Endothelial cell of umbilical vein (primary cell): ENCODE results near the gene MC2R. TPM values are rescaled to one million over a fixed set of nuclear protein-coding genes. Genes with fewer than 3 reads are reported as not detected.

Experiments
- BruUV-seq: library from RNA; stranded (reverse); fragments of 400-500 nt; replicated peaks from 2 replicates; lab custom pipeline; 2021; lab: Mats Ljungman, UMichigan
- CTCF ChIA-PET: fragments of 300-600, 350-600 bp; sonication (Branson Sonifier 250); formaldehyde crosslinking; loops from one replicate; lab custom pipeline; 2021; ENCODE audit warnings: antibody characterized with exemption, inconsistent platforms; lab: Charles Lee
- POLR2A ChIA-PET: fragments of 300-600, 350-600 bp; sonication (Branson Sonifier 250); formaldehyde crosslinking; loops from one replicate; lab custom pipeline; 2021; ENCODE audit warnings: antibody characterized with exemption, inconsistent platforms; lab: Charles Lee
- DNase-seq: peaks from one replicate; pipeline ENCODE4 v3.0.0-alpha.2; 2011; ENCODE audit warnings: low read depth, low spot score
- FAIRE-seq: peaks from 2 replicates; lab custom pipeline; 2011; peaks lifted over from hg19 to GRCh38; lab: Jason Lieb, UNC
- H2AFZ ChIP-seq: 2 replicates; pipeline ENCODE4 v1.6.0; 2012; ENCODE audit warnings: low read depth, low read length, control low read depth, inconsistent platforms
- H3K27ac ChIP-seq: 2 replicates; pipeline ENCODE4 v1.5.1; 2011; ENCODE audit warnings: low read depth, mild to moderate bottlenecking, control low read depth, low read length, moderate library complexity; ENCODE audit not compliant: insufficient read depth
- H3K27me3 ChIP-seq, 2 experiments: 2 replicates each; pipeline versions ENCODE4 v1.6.0 to v1.6.1; 2011; ENCODE audit warnings: low read length in 2 of 2, mixed read lengths in 1 of 2; ENCODE audit not compliant: control insufficient read depth in 2 of 2, insufficient read depth in 2 of 2
- H3K36me3 ChIP-seq, 2 experiments: 2 replicates in 1 of 2; 3 replicates in 1 of 2; pipeline ENCODE4 v1.5.1; 2011; ENCODE audit warnings: low read length in 2 of 2, mild to moderate bottlenecking in 1 of 2, moderate library complexity in 1 of 2; ENCODE audit not compliant: control insufficient read depth in 2 of 2, insufficient read depth in 2 of 2; ENCODE audit errors: extremely low read depth in 1 of 2
- H3K4me1 ChIP-seq: 3 replicates; pipeline ENCODE4 v1.5.1; 2011; ENCODE audit warnings: mild to moderate bottlenecking, low read length; ENCODE audit not compliant: control insufficient read depth, insufficient read depth; ENCODE audit errors: extremely low read depth
- H3K4me2 ChIP-seq: 2 replicates; pipeline ENCODE4 v1.6.1; 2011; ENCODE audit warnings: low read length, control low read depth, mixed read lengths; ENCODE audit not compliant: insufficient read depth
- H3K4me3 ChIP-seq, 3 experiments: fragments of 200-600 bp in 1 of 3; sonication (generic), shearing (Covaris generic) in 1 of 3; replicated peaks in 1 of 3; 2 replicates each; pipeline ENCODE4 v1.5.1; 2011 to 2016; ENCODE audit warnings: control low read depth in 3 of 3, low read length in 3 of 3, mild to moderate bottlenecking in 2 of 3, inconsistent platforms in 1 of 3, low read depth in 1 of 3, moderate library complexity in 1 of 3; ENCODE audit not compliant: insufficient read depth in 1 of 3
- H3K79me2 ChIP-seq: 2 replicates; pipeline ENCODE4 v1.6.0; 2012; ENCODE audit warnings: low read length, inconsistent platforms; ENCODE audit not compliant: control insufficient read depth, insufficient read depth
- H3K9ac ChIP-seq: replicated peaks from 2 replicates; pipeline ENCODE3; 2011; ENCODE audit warnings: low read length, control low read depth; ENCODE audit not compliant: insufficient read depth; ENCODE audit errors: extremely low read depth
- H3K9me1 ChIP-seq: replicated peaks from 3 replicates; pipeline ENCODE4 v1.6.0; 2011; ENCODE audit warnings: mild to moderate bottlenecking, low read length; ENCODE audit not compliant: control insufficient read depth, insufficient read depth; ENCODE audit errors: extremely low read depth
- H3K9me3 ChIP-seq: replicated peaks from 2 replicates; pipeline ENCODE4 v1.5.1; 2012; ENCODE audit warnings: low read length, inconsistent platforms; ENCODE audit not compliant: control insufficient read depth, insufficient read depth
- H4K20me1 ChIP-seq: replicated peaks from 2 replicates; pipeline ENCODE3; 2011; ENCODE audit warnings: mild to moderate bottlenecking, low read length; ENCODE audit not compliant: control insufficient read depth, insufficient read depth; ENCODE audit errors: extremely low read depth
- EZH2 ChIP-seq: IDR thresholded peaks from 2 replicates; pipeline ENCODE4 v1.6.1; 2012; ENCODE audit warnings: borderline replicate concordance, low read depth, mild to moderate bottlenecking, moderate library complexity, low read length, inconsistent platforms; ENCODE audit not compliant: severe bottlenecking
- FOS ChIP-seq: IDR thresholded peaks from 2 replicates; pipeline ENCODE4 v1.6.1; 2011; ENCODE audit warnings: mild to moderate bottlenecking, low read length, moderate library complexity, borderline replicate concordance; ENCODE audit not compliant: insufficient read depth
- GATA2 ChIP-seq: IDR thresholded peaks from 2 replicates; pipeline ENCODE4 v1.7.0; 2011; ENCODE audit warnings: low read depth, mild to moderate bottlenecking, moderate library complexity, mixed read lengths, low read length; ENCODE audit not compliant: insufficient read length, insufficient read depth
- JUN ChIP-seq: IDR thresholded peaks from 2 replicates; pipeline ENCODE4 v1.6.1; 2011; ENCODE audit warnings: borderline replicate concordance, low read depth; ENCODE audit not compliant: insufficient read length, insufficient read depth
- MYC ChIP-seq: IDR thresholded peaks from one replicate; pipeline ENCODE4 v1.6.1; 2011; ENCODE audit warnings: mild to moderate bottlenecking, low read depth, low read length
- POLR2A ChIP-seq: IDR thresholded peaks from 2 replicates; pipeline ENCODE4 v1.6.1; 2012; ENCODE audit warnings: low read depth, mild to moderate bottlenecking, control low read depth, low read length
- POLR2AphosphoS5 ChIP-seq: IDR thresholded peaks from 2 replicates; pipeline ENCODE4 v1.6.1; 2012; ENCODE audit warnings: low read depth, mild to moderate bottlenecking, control low read depth, low read length, moderate library complexity; ENCODE audit not compliant: insufficient read depth
- dilution Hi-C: fragments of 300-500 bp; cut with MboI; formaldehyde crosslinking; loops from one replicate; pipeline ENCODE4 v1.15.0; 2019; ENCODE audit warnings: low sequenced_read_pairs; ENCODE audit not compliant: extremely low pct_ligation_motif_present
- intact Hi-C: fragments of 100-400 bp; cut with micrococcal nuclease; formaldehyde crosslinking; loops from one replicate; pipeline ENCODE4 v1.10.0; 2022
- polyA plus RNA-seq, 4 experiments: library from polyadenylated mRNA; depleted of rRNA in 3 of 4; stranded (reverse) in 3 of 4; unstranded in 1 of 4; fragments of >200 nt; gene quantifications; 2 replicates each; pipeline versions ENCODE4 v1.2.1 to v1.2.3, GENCODE V29; 2011 to 2012; ENCODE audit warnings: missing spikeins in 1 of 4
- total RNA-seq: library from RNA; stranded (reverse); gene quantifications from 2 replicates; pipeline ENCODE4 v1.2.3, GENCODE V29; 2021
- TF ChIP-seq, protein P1 (sequence below): IDR thresholded peaks from 2 replicates; pipeline ENCODE4 v1.6.1; 2011; ENCODE audit not compliant: insufficient read depth, insufficient read length
- TF ChIP-seq, protein P2 (sequence below), 2 donors: IDR thresholded peaks; 1 replicate in 1 of 2; 2 replicates in 1 of 2; pipeline ENCODE4 v1.5.1; 2011; ENCODE audit warnings: low read length in 2 of 2, mild to moderate bottlenecking in 2 of 2, moderate library complexity in 2 of 2, control low read depth in 1 of 2, inconsistent platforms in 1 of 2, low read depth in 1 of 2; ENCODE audit not compliant: insufficient read depth in 1 of 2; ENCODE audit errors: extremely low read depth in 1 of 2

Gene MC2R
- total and polyA plus RNA-seq, 2 donors (not counting 3 experiments of a cell fraction or from before 2014, with no cell fraction given): not detected

DNA sequence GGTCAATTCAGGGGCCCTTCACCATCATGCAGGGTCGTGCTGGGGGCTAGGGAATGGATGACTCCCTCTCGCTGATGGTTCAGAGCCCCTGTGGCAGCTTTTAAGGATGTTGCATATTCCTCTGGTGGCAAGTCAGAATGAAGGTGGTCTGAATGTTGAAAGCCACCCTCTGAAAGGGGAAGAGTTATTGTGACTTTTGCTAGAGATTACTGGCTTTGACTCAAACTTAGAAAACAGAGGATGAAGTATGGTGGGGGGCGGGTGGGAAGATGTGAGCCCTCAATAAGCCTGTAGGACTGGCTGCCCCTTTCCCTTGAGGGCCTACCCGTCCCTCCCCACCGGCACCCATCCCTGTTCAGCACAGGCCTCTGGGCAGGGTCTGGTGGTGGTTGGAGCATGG, 23.2 kb downstream of the MC2R start:
- dilution Hi-C loops: no loop called here
- H2AFZ ChIP-seq: no peak overlapping the region
- CTCF ChIA-PET: no interaction called here
- POLR2A ChIA-PET: no interaction called here
- H3K27me3 ChIP-seq: no peaks in the 10 kb centered on the region
- H4K20me1 ChIP-seq: no peaks in the 10 kb centered on the region
- no peaks in the 10 kb centered on the region for H3K79me2 ChIP-seq
- BruUV-seq: no TSS peak
- peaks cover 2% of the 10 kb centered on the region for H3K9me3 ChIP-seq
- H3K27ac ChIP-seq: no peak overlapping the region
- H3K4me3 ChIP-seq: no peak overlapping the region
- no peaks in the 10 kb centered on the region for H3K4me1 ChIP-seq
- H3K4me2 ChIP-seq: no peak overlapping the region
- no peak for FAIRE-seq
- DNase-seq: no peak
- TF ChIP-seq POLR2AphosphoS5 (no peak), EZH2 (no peak), GATA2 (no peak), JUN (no peak), POLR2A (no peak), FOS (no peak), MYC (no peak)
- TF ChIP-seq, protein P1, sequence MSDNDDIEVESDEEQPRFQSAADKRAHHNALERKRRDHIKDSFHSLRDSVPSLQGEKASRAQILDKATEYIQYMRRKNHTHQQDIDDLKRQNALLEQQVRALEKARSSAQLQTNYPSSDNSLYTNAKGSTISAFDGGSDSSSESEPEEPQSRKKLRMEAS: no peak
- TF ChIP-seq, protein P2, sequence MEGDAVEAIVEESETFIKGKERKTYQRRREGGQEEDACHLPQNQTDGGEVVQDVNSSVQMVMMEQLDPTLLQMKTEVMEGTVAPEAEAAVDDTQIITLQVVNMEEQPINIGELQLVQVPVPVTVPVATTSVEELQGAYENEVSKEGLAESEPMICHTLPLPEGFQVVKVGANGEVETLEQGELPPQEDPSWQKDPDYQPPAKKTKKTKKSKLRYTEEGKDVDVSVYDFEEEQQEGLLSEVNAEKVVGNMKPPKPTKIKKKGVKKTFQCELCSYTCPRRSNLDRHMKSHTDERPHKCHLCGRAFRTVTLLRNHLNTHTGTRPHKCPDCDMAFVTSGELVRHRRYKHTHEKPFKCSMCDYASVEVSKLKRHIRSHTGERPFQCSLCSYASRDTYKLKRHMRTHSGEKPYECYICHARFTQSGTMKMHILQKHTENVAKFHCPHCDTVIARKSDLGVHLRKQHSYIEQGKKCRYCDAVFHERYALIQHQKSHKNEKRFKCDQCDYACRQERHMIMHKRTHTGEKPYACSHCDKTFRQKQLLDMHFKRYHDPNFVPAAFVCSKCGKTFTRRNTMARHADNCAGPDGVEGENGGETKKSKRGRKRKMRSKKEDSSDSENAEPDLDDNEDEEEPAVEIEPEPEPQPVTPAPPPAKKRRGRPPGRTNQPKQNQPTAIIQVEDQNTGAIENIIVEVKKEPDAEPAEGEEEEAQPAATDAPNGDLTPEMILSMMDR (IDR thresholded peaks at IDR 0.05; ENCODE audit: extremely low read depth in 1 of 2, insufficient read depth in 1 of 2, low read depth in 1 of 2, low read length in 2 of 2): no peak
- intact Hi-C loops: no loop called here
- H3K36me3 ChIP-seq: no peaks in the 10 kb centered on the region
- H3K9ac ChIP-seq: no peak overlapping the region
- H3K9me1 ChIP-seq: no peaks in the 10 kb centered on the region
